ENCODE data around the gene MAP4K3. TPM values are rescaled to one million over a fixed set of nuclear protein-coding genes. Genes with fewer than 3 reads are reported as not detected.
"Not testable (repeated sequence)": the region's sequence is repeated elsewhere in the genome, so short reads cannot be mapped to it uniquely, and the experiment has no call there.

Gene MAP4K3
- total RNA-seq, 3 donors from 2014 or later = 32.7 to 50.4 (median 39.9) TPM

DNA sequence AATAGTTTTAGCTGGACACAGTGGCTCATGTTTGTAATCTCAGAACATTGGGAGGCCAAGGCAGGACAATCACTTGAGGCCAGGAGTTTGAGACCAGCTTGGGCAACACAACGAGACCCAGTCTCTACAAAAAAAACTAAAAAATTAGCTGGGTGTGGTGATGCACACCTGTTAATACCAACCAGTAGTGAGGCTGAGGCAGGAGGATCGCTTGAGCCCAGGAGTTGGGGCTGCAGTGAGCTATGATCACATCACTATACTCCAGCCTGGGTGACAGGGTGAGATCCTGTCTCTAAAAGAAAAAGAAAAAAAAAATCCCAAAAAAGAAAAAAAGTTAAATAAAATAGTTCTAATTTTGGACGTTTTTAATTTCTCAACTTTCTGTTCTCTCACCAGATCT is 68.7 kb downstream of the MAP4K3 start:
- TF ChIP-seq, protein P1, sequence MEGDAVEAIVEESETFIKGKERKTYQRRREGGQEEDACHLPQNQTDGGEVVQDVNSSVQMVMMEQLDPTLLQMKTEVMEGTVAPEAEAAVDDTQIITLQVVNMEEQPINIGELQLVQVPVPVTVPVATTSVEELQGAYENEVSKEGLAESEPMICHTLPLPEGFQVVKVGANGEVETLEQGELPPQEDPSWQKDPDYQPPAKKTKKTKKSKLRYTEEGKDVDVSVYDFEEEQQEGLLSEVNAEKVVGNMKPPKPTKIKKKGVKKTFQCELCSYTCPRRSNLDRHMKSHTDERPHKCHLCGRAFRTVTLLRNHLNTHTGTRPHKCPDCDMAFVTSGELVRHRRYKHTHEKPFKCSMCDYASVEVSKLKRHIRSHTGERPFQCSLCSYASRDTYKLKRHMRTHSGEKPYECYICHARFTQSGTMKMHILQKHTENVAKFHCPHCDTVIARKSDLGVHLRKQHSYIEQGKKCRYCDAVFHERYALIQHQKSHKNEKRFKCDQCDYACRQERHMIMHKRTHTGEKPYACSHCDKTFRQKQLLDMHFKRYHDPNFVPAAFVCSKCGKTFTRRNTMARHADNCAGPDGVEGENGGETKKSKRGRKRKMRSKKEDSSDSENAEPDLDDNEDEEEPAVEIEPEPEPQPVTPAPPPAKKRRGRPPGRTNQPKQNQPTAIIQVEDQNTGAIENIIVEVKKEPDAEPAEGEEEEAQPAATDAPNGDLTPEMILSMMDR (IDR thresholded peaks at IDR 0.05) = no peak
- Histone ChIP-seq H3K36me3 (ENCODE audit: low read depth) (no peaks in the 10 kb centered on the region), H3K4me3 (no peak overlapping the region), H3K9me3 (peaks cover under 1% of the 10 kb centered on the region), H3K4me1 (ENCODE audit: low read depth) (no peaks in the 10 kb centered on the region)
- ATAC-seq = no peak
- intact Hi-C loops (cut with DNase I, micrococcal nuclease) = no loop called here
- DNase-seq = no peak

DNA sequence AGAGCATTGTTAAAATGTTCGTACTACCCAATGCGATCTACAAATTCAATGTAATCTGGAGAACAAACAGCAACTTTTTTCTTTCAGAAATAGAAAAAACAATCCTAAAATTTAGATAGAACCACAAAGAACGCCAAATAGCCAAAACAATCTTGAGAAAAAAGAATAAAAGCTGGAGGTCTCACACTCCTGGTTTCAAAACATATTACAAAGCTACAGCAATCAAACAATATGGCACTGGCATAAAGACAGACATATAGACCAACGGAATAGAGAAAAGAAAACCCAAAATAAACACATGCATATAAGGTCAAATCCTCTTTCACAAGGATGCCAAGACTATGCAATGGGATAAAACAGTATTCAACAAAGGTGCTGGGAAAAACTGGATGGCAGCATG is 74.5 kb downstream of the MAP4K3 start:
- intact Hi-C loops (cut with DNase I, micrococcal nuclease) = no loop called here
- H3K36me3 ChIP-seq (ENCODE audit: low read depth) = no peaks in the 10 kb centered on the region
- TF ChIP-seq, protein P1 (IDR thresholded peaks at IDR 0.05) = no peak
- DNase-seq (no peak), ATAC-seq (no peak)
- no peak overlapping the region for H3K4me3 ChIP-seq
- no peaks in the 10 kb centered on the region for H3K4me1 ChIP-seq (ENCODE audit: low read depth)
- H3K9me3 ChIP-seq = peaks cover 36% of the 10 kb centered on the region

DNA sequence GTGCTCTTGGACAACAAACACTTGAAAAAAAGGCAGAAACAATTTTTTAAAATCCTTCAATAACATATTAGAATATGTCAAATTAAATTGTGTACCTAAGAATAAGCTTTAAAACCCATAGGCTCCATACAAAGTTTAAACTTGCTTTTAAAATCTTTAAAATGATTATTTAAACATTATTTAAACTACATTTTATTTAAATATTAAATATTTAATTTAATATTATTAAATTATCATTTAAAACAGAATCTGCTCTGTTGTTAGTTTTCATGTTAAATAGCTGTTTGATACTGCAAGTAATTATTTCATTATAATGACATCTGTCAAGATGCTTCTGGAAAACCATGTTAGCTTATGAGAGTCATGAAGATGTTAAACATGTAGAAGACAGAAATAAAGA is 75.6 kb downstream of the MAP4K3 start:
- H3K9me3 ChIP-seq = peaks cover 36% of the 10 kb centered on the region
- no peak for ATAC-seq
- no peak overlapping the region for H3K4me3 ChIP-seq
- H3K4me1 ChIP-seq (ENCODE audit: low read depth) = no peaks in the 10 kb centered on the region
- H3K36me3 ChIP-seq (ENCODE audit: low read depth) = no peaks in the 10 kb centered on the region
- intact Hi-C loops (cut with DNase I, micrococcal nuclease) = no loop called here
- no peak for DNase-seq
- TF ChIP-seq, protein P1 (IDR thresholded peaks at IDR 0.05) = no peak

DNA sequence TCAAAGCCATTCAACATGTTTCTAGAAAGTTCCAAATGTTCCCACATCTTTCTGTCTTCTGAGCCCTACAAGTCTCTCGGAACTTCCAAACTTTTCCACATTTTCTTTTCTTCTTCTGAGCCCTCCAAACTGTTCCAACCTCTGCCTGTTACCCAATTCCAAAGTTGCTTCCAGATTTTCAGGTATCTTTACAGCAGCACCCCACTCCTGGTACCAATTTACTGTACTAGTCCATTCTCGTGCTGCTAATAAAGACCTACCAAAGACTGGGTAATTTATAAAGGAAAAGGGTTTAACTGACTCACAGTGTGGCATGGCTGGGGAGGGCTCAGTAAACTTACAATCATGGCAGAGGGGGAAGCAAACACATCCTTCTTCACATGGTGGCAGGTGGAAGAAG is 76.7 kb downstream of the MAP4K3 start:
- ATAC-seq; DNase-seq; H3K36me3 ChIP-seq (ENCODE audit: low read depth); H3K4me3 ChIP-seq; intact Hi-C loops (cut with DNase I, micrococcal nuclease); H3K4me1 ChIP-seq (ENCODE audit: low read depth): not testable (repeated sequence)
- peaks cover 36% of the 10 kb centered on the region for H3K9me3 ChIP-seq

DNA sequence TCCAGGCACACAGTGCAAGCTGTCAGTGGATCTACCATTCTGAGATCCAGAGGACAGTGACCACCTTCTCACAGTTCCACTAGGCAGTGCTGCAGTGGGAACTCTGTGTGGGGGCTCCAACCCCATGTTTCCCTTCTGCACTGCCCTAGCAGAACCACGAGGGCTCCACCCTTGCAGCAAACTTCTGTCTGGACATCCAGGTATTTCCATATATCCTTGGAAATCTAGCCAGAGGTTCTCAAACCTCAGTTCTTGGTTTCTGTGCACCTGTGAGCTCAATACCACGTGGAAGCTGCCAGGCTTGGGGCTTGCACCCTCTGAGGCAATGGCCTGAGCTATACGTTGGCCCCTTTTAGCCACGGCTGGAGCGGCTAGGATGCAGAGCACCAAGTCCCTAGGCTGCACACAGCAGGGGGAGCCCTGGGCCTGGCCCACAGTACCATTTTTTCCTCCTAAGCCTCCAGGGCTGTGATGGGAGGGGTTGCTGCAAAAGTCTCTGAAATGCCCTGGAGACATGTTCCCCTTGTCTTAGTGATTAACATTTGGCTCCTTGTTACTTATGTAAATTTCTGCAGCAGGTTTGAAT is 77.5 kb downstream of the MAP4K3 start:
- no peak for ATAC-seq
- H3K4me3 ChIP-seq = no peak overlapping the region

DNA sequence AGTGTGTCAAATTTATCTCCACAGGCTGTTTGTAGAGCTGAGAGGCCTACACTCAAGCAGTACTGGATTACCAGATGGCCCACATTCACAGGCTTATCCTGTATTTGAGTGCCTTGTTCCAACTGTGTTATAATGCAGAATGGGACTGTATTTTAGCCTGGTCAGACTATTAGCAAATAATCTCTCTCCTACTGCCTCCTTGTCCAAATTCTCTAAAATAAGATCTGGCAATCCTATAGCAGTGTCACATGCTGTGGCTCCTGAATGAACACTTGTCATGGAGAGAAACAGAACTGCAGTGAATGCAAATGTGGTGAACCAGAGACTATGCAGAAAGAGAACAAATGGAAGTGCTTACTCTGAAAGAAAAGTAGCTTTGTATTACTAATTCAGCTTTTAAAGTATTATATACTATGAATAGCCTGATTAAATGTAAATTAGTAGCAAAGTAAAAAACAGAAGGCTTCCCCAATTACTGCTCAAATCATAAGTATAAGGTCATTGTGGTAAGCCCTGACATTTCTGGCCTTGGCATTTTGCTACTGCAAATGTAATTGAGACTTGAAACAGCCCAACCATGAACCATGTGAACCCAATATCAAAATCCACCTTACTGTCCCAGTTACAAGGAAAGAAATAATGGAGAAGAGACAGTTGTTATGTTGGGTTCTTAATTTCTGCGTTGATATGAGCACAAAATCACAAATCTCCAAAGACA is 80.0 kb downstream of the MAP4K3 start:
- ATAC-seq (no peak), DNase-seq (no peak)
- TF ChIP-seq, protein P1 (IDR thresholded peaks at IDR 0.05) = no peak
- Histone ChIP-seq H3K36me3 (ENCODE audit: low read depth) (no peaks in the 10 kb centered on the region), H3K4me1 (ENCODE audit: low read depth) (no peaks in the 10 kb centered on the region), H3K9me3 (peaks cover 30% of the 10 kb centered on the region), H3K4me3 (no peak overlapping the region)
- intact Hi-C loops (cut with DNase I, micrococcal nuclease) = no loop called here

More for the DNA sequence above, 77.5 kb downstream of the MAP4K3 start:
- no peaks in the 10 kb centered on the region for H3K4me1 ChIP-seq (ENCODE audit: low read depth)
- H3K9me3 ChIP-seq = peaks cover 36% of the 10 kb centered on the region
- intact Hi-C loops (cut with DNase I, micrococcal nuclease) = no loop called here
- H3K36me3 ChIP-seq (ENCODE audit: low read depth) = no peaks in the 10 kb centered on the region
- no peak for DNase-seq
- TF ChIP-seq, protein P1 (IDR thresholded peaks at IDR 0.05) = no peak
